DMS114 treated with DMSO at 0.1 percent for 48 hours (cell line): ENCODE results near the gene TMOD4.
"Not testable (repeated sequence)": the region's sequence is repeated elsewhere in the genome, so short reads cannot be mapped to it uniquely, and the experiment has no call there.

ENCODE experiments used
- DNase-seq: peaks from one replicate; lab custom pipeline; 2025; ENCODE audit not compliant: unreplicated experiment; lab: John Stamatoyannopoulos, UW

The TMOD4 gene

DNA sequence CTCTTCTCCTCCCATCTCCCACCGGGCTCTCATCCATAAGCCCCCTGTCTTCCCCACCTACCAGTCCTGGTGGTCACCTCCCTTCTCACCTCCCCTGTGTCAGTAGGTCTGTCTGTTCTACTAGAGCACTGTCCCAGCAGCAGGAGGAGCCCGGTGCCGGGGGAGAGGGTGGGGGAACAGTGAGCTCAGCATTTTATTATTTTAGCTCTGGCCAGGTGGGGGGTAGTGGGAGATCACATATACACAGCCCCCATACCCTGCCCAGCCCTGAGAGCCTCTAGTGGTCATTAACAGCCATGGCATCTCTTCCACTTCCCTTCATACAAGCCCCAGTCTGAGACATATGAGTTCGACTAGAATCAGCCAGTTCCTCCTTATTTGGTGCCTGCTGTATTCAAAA is at the start of gene TMOD4:
TSS of gene TMOD4 (minus strand) at position 119 of the 400 bp plus-strand sequence. CDS start 1,106 bp downstream, outside the sequence.
- DNase-seq = peak; percentile 66

DNA sequence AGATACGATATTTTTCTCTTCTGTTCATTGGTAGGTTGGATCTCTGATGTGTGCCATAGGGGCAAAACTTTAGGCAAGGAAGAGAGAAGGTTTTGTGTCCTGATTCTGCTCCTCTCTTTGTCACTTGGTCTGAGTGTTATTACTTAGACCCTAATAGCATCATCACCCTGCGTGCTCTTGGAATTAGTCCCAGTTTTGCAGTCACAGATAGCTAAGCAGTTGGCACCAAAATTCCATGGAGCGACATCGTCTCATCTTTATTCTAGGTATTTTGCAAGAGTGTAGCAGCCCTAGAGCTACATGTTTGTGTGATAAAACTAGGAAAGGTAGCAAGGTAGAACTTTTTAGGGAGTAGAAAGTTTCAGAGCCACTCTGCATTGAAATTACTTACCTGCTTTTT is 46.3 kb upstream of the TMOD4 start:
- DNase-seq = no peak

DNA sequence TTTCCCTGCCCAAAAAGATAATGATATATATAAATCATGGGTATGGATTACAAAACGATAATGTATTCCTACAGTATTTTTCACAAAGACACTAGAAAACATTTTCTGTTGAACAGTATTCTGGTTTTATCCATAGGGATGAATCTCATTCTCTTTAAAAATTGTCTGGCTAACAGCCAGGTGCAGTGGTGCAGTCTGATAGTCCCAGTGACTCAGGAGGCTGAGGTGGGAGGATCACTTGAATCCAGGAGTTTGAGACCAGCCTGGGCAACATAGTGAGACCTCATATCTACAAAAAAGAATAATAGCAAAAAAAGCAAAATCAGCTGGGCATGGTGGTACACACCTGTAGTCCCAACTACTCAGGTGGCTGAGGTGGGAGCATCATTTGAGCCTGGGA is 45.8 kb upstream of the TMOD4 start:
- no peak for DNase-seq

DNA sequence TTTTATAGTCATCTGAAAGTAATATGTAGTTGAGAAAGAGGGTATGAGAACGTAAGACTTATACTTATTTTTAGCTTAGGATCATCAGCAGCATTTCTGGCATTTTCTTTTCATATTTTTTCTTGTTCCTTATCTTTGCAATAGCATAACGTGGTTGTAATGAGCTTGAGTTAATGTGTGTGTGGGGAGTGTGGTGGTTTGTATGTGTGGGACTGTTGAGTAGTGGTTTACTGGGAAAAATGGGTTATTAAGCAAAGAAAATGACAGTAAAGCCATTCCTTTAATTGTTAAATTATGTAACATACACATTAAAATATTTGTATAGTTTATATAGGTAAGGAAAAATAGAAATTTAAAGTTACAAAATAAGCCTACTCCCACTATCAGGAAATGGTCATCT is 37.8 kb upstream of the TMOD4 start:
- DNase-seq = no peak

DNA sequence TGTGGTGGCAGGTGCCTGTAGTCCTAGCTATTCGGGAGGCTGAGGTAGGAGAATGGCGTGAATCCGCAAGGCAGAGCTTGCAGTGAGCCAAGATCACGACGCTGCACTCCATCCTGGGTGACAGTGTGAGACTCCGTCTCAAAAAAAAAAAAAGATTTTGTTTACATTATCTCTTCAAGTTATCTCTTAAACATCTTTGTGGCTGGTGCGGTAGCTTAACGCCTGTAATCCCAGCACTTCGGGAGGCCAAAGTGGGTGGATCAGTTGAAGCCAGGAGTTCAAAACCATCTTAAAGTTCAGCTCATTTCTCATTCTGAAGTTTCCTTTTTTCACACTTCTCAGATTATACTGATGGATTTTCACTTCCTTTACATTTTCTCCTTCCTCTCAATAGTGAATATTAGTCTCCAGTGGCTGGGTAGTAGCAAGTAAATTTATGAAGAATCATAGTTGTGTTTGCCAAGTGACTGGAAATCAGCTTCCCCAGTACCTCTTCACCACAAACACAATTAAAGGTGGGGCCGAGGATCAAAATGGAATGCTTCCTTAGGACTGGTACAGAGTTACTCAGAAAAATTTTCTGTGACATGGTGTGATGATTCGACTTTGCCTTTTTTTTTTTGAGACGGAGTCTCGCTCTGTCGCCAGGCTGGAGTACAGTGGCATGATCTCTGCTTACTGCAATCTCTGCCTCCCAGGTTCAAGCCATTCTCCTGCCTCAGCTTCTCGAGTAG is 36.4 kb upstream of the TMOD4 start:
- no peak for DNase-seq

DNA sequence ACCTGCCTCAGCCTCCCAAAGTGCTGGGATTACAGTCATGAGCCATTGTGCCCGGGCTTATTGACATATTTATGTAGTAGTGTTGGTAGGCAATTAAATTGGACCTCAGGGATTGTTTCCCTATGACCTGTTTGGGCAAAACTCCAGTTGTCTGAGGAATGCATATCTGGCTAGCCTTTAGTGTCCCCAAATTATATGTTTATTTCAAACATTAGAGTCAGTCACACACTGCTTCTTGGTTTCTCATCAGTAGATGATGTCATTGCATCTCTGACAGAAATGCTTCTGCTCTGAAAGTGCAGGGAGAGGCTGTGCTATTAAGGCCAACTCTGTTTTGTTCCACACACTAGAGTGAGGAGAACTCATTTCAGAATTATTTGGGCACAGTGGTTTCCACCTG is 35.0 kb upstream of the TMOD4 start:
- no peak for DNase-seq

DNA sequence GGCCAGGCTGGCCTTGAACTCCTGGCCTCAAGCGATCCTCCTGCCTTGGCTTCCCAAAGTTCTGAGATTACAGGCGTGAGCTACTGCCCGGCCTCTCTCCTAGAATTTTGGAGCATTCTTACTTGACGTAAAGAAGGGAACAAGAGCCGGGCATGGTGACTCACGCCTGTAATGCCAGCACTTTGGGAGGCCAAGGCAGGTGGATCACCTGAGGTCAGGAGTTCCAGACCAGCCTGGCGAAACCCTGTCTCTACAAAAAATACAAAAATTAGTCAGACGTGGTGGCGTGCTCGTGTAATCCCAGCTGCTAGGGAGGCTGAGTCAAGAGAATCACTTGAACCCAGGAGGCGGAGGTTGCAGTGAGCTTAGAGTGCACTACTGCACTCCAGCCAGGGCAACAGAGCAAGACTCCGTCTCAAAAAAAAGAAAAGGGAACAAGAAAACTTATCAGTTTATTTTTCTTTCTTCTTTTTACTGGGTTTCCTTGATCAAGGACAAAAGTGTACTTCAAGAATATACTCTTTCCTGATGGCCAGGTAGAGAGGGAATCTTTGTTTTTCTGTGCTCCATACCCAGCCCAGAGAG is 29.7 kb upstream of the TMOD4 start:
- not testable (repeated sequence) for DNase-seq

DNA sequence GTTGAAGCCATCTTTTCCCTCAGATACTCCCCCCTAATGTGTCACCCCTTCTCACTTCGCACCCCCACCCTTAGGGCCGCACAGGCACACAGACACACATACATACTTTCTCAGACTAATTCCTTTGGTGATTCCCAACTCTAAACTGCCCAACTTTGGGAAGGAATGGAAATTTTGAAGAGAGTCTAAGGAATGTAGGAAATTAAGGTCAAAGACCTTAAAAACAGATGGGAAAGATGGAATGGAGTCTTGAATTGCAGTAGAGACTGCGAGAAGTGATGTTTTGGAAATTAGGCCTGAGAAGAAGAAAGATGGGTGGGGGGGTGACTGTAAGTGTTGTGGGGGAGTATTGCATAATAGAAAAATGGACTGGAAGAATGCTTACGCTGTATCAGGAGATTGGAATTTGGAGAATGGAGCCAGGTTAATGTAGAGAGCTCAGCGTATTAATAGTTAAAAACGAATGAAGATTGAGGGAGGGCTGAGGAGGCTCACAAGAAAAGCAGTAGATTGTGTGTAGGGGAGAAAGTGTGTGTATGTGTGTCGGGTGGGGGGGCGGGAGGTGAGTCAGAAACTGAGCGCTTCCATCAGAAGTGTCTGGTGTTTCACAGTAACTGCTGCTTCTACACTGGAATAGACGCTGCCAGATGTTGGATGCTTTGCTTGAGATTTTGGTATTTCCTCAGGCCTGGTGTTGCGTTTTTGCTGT is 24.2 kb upstream of the TMOD4 start:
- no peak for DNase-seq

DNA sequence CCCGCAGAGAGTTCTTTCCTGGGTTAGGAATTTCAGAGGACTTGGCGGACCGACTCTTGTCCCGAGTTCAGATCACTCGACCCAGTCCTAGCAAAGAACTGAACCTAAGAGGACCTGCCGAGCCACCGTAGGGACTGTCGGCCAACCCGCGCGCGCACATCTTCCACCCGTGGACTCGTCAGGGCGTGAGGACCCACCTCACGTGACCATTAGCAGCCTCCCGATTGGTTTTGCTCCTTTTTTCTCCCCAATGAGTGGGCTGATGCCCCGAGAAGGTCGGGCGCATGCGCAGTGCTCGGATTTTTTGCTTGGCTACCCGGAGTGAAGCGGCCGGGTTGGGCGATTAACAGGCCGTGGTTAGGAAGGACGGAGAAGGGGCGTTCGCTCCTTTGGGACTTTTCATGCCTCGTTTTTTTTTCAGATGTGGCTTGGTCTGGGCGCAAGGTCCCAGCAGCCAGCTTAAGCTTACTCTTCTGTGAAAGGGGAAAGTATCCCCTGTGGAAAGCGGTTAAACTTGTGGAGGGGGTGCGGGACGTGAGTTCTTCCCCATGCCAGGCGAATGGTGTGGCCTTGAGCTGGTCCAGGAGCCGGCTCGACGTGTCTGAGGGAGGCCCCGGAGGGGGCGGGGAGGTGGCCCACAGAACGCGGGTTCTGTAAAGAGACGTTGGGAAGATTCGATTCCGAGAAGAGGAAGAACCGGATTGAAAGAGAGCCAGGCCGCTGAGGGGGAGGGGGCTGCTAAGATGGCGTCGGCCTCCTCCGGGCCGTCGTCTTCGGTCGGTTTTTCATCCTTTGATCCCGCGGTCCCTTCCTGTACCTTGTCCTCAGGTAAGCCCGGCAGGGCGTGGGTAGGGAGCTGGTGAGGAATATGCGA is 22.7 kb upstream of the TMOD4 start, which contains the start of gene PIP5K1A:
TSS of gene PIP5K1A (plus strand) at position 299 of the 874 bp plus-strand sequence. CDS start at position 744, 445 bp downstream.
- peak; percentile 99 for DNase-seq

DNA sequence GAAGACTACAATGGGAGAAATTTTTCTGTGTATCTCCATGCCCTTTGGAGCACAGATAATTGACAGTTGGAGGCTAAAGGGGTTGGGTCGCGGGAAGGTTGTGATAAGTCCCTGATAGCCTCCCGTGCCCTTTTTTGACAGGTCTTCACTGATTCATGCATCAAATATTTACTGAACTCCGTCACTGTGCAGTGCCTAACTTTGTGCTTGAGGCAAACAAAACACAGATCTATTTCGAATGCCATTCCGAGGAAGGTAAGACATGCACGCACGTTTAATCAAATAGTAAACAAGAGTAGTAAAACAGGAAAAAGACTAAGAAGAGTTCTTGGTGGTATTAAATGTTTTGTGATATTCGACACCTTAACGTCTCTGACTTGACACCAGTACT is 22.1 kb upstream of the TMOD4 start:
- DNase-seq = no peak

DNA sequence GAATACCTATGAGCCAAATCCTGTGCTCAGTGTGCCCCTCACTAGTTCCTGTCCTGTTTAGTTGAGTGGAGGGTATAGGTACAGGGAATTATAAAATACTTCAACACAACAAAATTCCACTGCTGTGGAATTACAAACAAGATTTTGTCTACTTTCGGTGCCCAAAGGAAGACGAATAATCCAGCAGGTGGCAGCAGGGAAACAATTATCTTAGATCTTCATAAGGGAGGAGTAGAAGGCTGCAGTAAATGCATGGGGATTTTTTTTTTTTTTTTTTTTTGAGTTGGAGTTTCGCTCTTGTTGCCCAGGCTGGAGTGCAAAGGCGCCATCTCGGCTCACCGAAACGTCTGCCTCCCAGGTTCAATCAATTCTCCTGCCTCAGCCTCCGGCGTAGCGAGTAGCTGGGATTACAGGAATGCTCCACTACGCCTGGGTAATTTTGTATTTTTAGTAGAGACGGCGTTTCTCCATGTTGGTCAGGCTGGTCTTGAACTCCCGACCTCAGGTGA is 20.6 kb upstream of the TMOD4 start:
- DNase-seq = peak; percentile 98

DNA sequence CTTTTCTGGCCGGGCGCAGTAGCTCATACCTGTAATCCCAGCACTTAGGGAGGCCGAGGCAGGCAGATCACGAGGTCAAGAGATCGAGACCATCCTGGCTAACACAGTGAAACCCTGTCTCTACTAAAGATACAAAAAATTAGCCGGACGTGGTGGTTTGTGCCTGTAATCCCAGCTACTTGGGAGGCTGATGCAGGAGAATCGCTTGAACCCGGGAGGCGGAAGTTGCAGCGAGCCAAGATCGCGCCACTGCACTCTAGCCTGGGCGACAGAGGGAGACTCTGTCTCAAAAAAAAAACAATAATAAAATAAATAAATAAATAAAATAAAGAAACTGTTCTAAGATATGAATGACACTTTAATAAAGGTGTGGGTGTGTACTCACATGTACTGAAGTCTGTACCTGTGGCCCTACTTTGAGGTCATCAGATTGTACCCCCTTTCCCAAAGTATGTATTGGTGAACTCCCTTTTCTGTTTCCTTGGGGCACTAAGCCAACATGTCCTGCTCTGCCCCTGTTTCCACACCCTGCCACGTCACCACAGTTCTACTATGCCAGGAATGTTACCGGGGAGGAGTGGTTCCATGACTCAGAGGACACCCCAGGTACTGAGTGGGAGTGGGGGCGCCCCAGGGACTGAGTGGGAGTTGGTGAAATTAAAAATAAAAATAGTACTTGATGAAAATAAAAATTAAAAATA is 19.3 kb upstream of the TMOD4 start:
- peak; percentile 53 for DNase-seq

DNA sequence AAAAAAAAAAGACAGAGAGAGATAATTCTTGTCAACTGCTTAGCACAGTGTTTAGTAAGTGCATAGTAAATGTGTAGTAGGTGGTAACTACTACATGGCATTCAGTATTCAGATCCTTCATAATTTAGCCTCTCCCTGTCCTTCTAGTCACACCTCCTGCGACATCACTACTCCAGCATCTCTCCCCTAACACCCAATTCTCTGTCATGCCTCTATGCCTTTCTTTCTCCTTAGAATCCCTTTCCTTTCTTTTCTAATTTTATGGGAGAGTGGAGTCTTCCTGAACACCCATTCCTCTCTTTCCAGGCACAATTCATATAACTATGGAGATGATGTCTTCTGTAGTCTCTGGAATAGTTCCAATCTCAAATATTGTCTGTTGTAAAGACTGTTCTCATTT is 18.1 kb upstream of the TMOD4 start:
- DNase-seq = no peak

DNA sequence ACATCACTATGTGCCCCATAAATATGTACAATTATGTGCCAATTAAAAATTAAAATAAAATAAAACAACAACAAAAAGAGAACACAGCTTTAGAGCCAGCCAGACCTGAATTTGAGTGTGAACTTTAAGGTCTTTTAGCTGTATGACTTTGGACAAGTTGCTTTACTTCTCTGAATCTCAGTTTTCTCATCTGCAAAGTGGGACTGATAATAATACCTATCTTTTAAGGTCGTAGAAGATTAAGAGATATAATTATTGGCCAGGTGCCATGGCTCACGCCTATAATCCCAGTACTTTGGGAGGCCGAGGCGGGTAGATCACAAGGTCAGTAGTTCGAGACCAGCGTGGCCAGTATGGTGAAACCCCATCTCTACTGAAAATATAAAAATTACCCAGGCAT is 17.5 kb upstream of the TMOD4 start:
- no peak for DNase-seq

DNA sequence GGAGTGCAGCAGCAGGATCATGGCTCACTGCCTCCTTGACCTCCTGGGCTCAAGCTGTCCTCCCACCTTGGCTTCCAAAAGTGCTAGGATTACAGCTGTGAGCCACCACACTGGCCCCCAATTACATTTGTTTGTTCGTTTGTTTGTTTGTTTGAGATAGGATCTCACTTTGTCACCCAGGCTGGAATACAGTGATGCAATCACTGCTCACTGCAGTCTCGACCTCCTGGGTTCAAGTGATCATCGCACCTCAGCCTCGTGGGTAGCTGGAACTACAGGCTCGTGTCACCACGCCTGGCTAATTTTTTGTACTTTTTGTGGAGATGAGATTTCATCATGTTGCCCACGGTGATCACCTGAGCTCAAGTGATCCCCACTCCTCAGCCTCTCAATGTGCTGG is 16.3 kb upstream of the TMOD4 start:
- DNase-seq = no peak

DNA sequence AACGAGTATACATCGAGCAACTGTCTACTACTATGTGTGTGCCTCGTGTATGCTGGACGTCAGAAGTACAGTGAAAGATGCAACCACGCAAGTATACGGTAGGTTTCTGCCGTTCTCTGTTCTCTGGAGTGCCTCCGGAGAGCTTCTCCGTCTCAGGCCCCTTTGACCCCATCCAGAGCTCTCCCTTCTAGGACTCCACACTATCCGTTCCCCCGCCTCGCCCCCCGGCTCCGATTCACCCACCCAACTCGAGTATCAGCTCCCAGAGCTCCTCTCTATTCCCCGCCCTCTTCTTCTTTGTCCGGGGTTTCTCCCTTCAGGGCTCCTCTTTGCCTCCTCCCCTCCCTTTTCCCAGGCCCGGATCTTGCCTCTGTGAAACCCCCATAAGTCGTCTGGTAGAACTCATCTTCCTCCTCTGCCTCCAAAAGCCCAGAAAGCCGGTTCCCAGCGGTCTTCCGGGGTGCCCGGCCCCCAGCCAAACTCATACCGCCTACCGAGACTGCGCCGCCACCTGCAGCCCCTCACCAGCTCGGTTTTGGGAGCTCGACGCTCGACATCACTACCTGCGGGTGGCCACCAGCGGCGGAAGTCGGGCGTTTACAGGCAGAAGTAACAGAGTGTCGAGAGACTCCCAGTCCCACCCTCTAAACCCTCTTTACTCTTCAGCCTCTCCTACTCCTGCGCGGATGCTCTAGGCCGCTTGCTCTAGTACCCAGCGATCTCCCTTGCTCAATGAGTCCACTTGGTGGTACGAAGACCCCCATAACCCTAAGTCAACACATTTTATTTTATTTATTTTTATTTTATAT is 14.1 kb upstream of the TMOD4 start, which contains the start of gene VPS72:
TSS of gene VPS72 (minus strand) at position 561 of the 809 bp plus-strand sequence. CDS start at position 485, 76 bp downstream.
- peak; percentile 97 for DNase-seq

DNA sequence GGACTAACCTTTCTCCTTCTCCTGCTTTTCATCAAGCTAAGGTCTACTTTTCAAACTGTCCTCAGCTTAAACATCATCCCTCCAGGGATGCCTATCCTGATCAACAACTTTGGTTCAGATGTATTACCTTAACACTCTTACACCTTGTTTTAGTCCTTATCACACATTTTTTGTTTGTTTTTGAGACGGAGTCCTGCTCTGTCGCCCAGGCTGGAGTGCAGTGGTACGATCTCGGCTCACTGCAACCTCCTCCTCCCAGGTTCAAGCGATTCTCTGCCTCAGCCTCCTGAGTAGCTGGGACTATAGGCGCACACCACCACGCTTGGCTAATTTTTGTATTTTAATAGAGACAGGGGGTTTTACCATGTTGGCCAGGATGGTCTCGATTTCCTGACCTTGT is 12.9 kb upstream of the TMOD4 start:
- not testable (repeated sequence) for DNase-seq

DNA sequence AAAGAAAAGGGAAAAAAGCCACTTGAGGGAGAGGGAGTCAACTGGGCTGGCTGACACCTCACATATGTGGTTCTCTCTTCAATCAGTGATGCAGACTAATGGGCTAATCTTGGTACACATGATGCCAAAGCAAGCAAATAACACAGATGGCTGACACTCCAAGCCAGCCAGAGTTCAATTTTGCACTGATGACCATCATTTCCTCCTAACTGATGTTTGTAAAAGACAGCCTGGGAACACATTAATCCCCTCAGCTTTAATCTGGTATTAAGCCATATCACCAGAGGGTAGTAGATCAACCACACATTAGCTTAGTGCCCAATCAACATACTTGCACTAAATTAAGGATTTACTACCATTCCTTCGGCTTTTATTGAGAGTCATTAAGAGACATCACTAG is 11.4 kb upstream of the TMOD4 start:
- DNase-seq = no peak

DNA sequence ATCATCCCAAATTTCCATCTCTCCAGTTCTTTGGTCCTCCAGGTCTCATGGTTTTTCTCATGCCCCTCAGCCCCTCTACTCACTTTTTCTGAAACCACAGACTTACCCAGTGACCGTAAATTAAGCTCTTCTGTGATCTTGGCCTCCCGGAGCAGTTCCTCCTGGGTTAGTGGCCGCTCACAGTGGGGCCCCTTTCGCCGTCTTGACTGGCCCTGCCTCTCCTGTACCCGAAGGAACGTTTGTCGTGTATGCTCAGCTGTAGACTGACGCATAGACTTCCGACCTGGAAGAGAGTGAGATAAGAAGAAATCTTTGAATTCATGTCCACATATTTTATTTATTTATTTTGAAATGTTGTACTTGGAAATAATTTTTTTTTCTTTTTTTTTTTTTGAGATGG is 8.4 kb upstream of the TMOD4 start:
- no peak for DNase-seq
